HS-27A (cell line): Measurements from ENCODE around the gene SIRT7.

Source experiments
- DNase-seq: peaks from one replicate; pipeline ENCODE4 v3.0.0-alpha.2; 2012; ENCODE audit warnings: low read depth, missing footprints

Gene SIRT7

GRCh38 chr17:81885454-81885853 lies 32.5 kb downstream of the SIRT7 start:
- no peak for DNase-seq

DNA sequence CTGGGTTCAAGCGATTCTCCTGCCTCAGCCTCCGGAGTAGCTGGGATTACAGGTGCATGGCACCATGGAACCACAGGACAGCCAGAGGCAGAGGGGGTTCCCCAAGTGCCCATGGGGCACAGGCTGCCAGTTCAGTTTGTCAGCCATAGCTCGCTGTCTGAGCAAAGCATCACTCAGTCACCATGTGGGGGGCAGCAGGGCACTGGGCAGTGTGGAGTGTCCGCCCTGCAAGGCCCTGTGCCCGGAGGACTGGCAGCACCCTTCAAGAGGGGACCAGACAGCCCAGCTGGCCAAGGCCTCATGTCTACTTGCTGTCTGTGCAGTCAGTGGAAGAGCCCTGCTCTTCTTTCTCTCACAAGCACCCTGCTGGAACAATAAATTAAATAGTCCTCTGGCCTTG lies 33.0 kb downstream of the SIRT7 start:
- no peak for DNase-seq

- DNase-seq = no peak
These were observed 33.5 kb downstream of the SIRT7 start for GRCh38 chr17:81884520-81884919.

GRCh38 chr17:81879121-81879520 lies 38.9 kb downstream of the SIRT7 start:
- DNase-seq = no peak

- no peak for DNase-seq
These were observed 39.7 kb downstream of the SIRT7 start for GRCh38 chr17:81878294-81878693.

DNA sequence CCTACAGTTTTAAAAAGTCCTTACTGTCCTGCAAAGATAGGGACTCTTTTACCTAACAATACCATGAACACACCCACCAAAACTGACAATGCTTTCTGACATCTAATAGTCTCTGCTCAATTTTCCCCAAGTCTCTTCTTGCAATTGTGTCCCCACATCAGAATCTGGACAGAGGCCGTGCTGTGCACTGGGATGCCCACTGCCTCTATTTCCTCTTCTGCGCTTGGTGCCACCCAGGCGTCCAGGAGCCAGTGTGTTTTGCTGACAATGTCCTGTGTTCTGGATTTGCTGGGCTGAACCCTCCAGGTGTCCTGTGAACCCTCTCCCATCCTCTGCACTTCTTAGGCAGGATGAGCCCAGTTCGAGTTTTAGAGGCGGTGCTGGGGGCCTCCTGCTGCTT lies 40.4 kb downstream of the SIRT7 start:
- no peak for DNase-seq

GRCh38 chr17:81871387-81872230 lies 46.4 kb downstream of the SIRT7 start:
- DNase-seq = no peak

- DNase-seq = no peak
These were observed 47.0 kb downstream of the SIRT7 start, which contains the start of gene ARHGDIA for GRCh38 chr17:81870981-81871386. Gene ARHGDIA, minus strand, starts transcription at chr17:81871337. Its CDS starts 1,407 bp downstream, at chr17:81869930.

DNA sequence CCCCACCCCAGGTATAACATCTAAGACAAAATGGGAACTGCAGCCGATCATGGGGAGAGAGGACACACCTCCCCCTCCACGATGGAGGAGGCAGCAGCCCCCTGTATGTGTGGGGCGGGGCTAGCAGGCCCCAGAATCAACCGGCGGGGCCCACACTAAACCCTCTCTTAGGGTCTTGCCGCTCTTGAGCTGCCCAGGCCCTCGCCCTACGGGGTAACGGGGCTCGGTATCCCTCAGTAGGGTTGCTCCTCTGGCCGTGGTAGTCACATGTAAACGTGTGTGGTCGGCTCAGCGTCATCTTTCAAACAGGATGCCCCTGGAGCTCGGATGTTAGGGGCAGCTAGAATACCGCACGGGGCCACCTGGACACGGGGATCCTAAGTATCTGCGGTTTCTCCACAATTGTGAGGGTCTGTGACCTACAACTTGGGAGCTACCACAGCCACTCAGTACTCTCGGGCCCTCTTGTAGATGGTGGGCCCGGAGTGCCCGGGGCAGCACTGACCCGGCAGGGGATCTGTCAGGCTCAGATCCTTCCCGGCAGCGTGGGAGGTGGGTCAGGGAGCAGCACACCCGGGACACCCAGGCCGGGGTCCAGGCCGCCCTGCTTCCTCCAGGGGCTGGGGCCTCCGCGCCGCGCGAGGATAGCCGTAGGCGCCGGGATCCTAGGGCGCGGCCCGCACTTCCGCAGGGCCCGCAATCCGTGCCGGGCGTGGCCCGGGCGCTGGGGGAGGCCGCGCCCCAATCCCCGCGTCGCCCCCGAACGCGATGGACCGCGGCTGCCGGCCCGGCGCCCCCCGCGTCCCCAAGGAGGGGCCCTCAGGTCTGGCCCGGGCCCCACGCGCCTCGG lies 47.6 kb downstream of the SIRT7 start:
- no peak for DNase-seq

DNA sequence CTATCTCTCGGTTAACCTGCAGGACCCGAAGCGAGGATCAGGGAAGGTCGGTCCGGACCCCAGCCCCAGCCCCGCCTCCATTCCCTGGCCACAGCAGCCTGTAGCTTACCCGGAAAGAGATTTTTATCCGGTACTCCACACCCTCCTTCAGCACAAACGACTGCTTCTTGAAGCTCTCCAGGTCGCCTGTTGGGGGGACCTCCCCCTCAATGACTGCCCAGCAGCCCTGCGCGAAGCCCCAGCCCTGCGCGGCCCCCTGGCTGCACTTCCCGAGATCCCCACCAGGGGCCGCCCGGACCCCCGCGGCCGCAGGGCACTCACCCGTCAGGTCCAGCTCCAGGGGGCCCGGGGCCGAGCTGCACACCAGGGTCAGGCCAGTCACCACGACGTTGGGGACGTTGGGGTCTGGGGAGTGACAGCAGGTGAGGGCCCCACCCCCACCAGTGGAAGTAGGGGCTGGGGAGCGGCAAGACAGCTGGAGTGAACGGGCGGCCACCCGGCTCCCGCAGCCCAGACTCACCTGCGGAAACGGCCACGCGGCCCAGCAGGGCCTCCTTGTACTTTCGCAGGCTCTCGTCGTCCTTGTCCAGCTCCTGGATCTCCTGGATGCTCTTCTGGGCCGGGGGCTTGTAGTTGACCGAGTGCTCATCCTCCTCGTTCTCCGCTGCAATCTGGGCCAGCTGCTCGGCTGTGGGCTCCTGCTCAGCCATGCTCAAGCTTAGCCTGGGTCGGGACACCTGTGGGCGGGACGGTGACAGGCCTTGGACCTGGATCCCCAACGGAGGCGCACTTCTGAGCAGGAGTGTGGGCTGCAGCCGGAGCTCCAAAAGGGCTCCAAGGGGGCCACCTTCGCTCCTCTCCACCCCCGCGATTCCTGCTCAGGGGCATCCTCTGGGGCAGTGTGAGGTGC lies 48.5 kb downstream of the SIRT7 start:
- DNase-seq = no peak

DNA sequence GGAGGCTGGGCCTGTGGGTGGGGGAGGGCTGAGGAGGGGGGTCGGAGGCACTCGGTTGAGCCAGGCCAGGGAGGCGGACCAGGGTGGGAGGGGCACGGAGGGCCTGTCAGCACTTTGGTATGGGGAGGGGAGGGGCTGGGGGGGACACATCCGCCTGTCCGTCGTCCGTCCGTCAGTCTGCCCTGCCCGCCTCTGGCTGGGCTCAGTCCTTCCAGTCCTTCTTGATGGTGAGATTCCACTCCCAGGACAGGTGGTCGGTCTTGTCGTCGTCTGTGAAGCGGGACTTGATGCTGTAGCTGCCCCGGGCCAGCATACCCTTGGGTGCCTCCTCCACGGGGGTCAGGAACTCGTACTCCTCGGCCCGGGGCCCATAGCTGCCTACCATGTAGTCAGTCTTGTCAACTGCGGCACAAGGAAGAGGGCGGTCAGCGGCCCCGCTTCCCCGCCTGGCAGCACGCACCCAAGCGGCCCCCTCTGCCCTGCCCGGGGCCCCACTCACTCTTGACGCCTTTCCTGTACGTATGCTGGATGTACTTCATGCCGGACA lies 49.2 kb downstream of the SIRT7 start:
- no peak for DNase-seq

GRCh38 chr17:81867991-81868673 lies 49.8 kb downstream of the SIRT7 start:
- no peak for DNase-seq

DNA sequence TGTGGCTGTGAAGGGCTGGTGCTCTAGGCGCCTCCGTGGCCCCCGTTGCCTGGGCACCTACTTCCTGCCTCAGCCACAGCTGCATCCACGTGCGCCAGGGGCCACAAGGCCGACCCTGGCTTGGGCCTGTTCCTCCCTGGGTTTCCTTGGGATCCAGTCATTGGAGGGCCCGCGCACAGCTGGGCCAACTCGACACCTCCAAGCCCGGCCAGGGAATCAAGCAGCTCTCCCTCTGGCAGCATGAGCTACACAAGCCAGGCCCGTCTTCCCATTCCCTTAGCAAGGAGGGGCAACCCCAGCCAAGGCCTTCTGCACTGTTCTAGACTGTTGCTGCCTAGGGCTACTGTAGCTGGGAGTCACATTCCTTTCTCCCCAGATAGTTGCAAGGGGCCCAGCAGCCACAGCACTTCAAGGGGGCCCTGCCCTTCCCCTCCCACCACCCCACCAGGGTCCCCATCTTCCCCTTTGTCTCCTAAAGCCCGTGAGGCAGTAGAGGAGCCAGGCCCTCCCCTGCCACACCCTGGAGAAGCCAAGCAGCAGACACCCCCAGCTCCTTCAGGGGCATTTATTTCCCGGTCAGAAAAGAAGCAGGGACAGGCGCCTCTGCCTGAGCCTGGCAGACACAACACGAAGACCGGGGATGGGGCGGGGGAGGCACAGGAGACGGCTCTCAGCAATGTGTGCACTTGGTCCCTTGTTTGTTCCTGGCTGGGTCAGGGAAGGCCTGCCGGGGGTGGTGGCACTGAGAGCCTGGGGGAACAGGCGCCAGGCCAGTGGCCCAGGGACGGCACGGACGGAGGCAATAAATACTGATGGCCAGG lies 50.6 kb downstream of the SIRT7 start:
- DNase-seq = no peak

GRCh38 chr17:81866440-81867169 lies 51.4 kb downstream of the SIRT7 start:
- DNase-seq = no peak

- no peak for DNase-seq
These were observed 52.1 kb downstream of the SIRT7 start for GRCh38 chr17:81865733-81866439.

DNA sequence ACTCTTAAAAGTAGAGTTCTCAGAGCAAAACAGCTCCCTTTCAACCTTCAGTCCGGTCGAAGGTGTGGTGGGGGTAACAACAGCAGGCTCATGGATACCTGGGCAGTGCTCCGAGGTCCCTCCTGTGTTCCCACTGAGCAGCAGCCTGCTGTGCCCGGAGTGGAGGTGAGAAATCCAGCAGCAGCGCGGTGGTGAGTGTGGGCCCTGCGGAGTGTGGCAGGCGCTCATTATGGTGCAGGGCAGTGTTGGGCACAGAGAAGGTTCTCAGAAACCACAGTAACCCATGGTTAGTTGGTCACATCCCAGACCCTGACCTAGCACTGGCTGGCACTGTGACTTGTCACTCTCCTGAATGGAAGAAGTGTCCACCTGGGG lies 52.6 kb downstream of the SIRT7 start:
- no peak for DNase-seq

GRCh38 chr17:81863833-81864768 lies 53.9 kb downstream of the SIRT7 start:
- DNase-seq = no peak
